Esophagus muscularis mucosa (tissue), 4 donors: Measurements from ENCODE around the gene RABEP2. TPM values are rescaled to one million over a fixed set of nuclear protein-coding genes. Genes with fewer than 3 reads are reported as not detected.

Source experiments
- DNase-seq: peaks from one replicate; pipeline ENCODE4 v3.0.0-alpha.2; 2017; ENCODE audit errors: extremely low spot score
- H3K27ac ChIP-seq, 4 donors: fragments of 200-600 bp; sonication (generic); replicated peaks in 1 of 4; 1 replicate in 3 of 4; 2 replicates in 1 of 4; pipeline ENCODE4 v1.5.1; 2016 to 2019; ENCODE audit warnings: mild to moderate bottlenecking in 1 of 4
- H3K27me3 ChIP-seq, 4 donors: fragments of 200-600 bp; sonication (generic); one replicate each; pipeline versions ENCODE4 v1.5.1 to v1.6.0; 2016 to 2019
- H3K36me3 ChIP-seq, 4 donors: fragments of 200-600 bp; sonication (generic); one replicate each; pipeline ENCODE4 v1.5.1; 2016 to 2019
- H3K4me1 ChIP-seq, 4 donors: fragments of 200-600 bp; sonication (generic); one replicate each; pipeline ENCODE4 v1.5.1; 2016 to 2019
- H3K4me3 ChIP-seq, 4 donors: fragments of 200-600 bp; sonication (generic); 1 replicate in 2 of 4; 2 replicates in 2 of 4; pipeline ENCODE4 v1.5.1; 2016 to 2019; ENCODE audit warnings: mild to moderate bottlenecking in 4 of 4, moderate library complexity in 1 of 4
- H3K9me3 ChIP-seq, 4 donors: fragments of 200-600 bp; sonication (generic); 1 replicate in 3 of 4; 2 replicates in 1 of 4; pipeline ENCODE4 v1.5.1; 2016 to 2019
- EP300 ChIP-seq: sonication (generic); formaldehyde crosslinking; IDR thresholded peaks from one replicate; pipeline ENCODE4 v1.6.1; 2017; ENCODE audit warnings: antibody characterized with exemption
- POLR2A ChIP-seq: fragments of 450-650 bp; IDR thresholded peaks from one replicate; pipeline ENCODE4 v1.6.1; 2017; ENCODE audit warnings: antibody characterized with exemption, moderate library complexity, mild to moderate bottlenecking, low read depth
- POLR2AphosphoS5 ChIP-seq, 2 donors: sonication (generic); formaldehyde crosslinking; IDR thresholded peaks; one replicate each; pipeline ENCODE4 v1.6.1; 2017; ENCODE audit warnings: antibody characterized with exemption in 2 of 2
- WGBS: methylation state at CpG from one replicate; pipeline ENCODE4 v1.1.5; 2018; 5-methylcytosine and 5-hydroxymethylcytosine counted together
- intact Hi-C: fragments of 100-400 bp; cut with DNase I; formaldehyde crosslinking; loops from one replicate; pipeline ENCODE4 v1.15.1; 2023
- total RNA-seq, 4 donors: library from RNA; depleted of rRNA; stranded (reverse); fragments of >200 nt; gene quantifications; one replicate each; pipeline versions ENCODE4 v1.1.0 to v1.2.1, GENCODE V29; 2016
- TF ChIP-seq, protein P1 (sequence below), 3 experiments: fragments of 200-600 bp in 2 of 3; fragments of 450-650 bp in 1 of 3; sonication (generic) in 2 of 3; IDR thresholded peaks; one replicate each; pipeline ENCODE4 v1.5.1; 2017 to 2019; ENCODE audit warnings: antibody characterized with exemption in 3 of 3, mild to moderate bottlenecking in 2 of 3, moderate library complexity in 1 of 3

The RABEP2 gene
- total RNA-seq, 4 donors from 2014 or later: 15.0 to 27.2 (median 16.7) TPM

- H3K27me3 ChIP-seq: no peaks in the 10 kb centered on the region
- H3K36me3 ChIP-seq: peaks cover 35 to 67% (median 63%) of the 10 kb centered on the region in 4 donors
- no peaks in the 10 kb centered on the region for H3K4me1 ChIP-seq
- DNase-seq: no peak
- TF ChIP-seq EP300 (no peak), POLR2AphosphoS5 (IDR thresholded peaks at IDR 0.05) (no peak), POLR2A (no peak)
- TF ChIP-seq, protein P1, sequence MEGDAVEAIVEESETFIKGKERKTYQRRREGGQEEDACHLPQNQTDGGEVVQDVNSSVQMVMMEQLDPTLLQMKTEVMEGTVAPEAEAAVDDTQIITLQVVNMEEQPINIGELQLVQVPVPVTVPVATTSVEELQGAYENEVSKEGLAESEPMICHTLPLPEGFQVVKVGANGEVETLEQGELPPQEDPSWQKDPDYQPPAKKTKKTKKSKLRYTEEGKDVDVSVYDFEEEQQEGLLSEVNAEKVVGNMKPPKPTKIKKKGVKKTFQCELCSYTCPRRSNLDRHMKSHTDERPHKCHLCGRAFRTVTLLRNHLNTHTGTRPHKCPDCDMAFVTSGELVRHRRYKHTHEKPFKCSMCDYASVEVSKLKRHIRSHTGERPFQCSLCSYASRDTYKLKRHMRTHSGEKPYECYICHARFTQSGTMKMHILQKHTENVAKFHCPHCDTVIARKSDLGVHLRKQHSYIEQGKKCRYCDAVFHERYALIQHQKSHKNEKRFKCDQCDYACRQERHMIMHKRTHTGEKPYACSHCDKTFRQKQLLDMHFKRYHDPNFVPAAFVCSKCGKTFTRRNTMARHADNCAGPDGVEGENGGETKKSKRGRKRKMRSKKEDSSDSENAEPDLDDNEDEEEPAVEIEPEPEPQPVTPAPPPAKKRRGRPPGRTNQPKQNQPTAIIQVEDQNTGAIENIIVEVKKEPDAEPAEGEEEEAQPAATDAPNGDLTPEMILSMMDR (IDR thresholded peaks at IDR 0.05): no peak
- no peak overlapping the region for H3K27ac ChIP-seq
- intact Hi-C loops: no loop called here
- WGBS: 94% methylated on average over 2 of the region's 2 CpGs
- H3K9me3 ChIP-seq: no peaks in the 10 kb centered on the region
- H3K4me3 ChIP-seq: no peak overlapping the region
Observed at GRCh38 chr16:28964496-28964895, 39.5 kb upstream of the RABEP2 start.

DNA sequence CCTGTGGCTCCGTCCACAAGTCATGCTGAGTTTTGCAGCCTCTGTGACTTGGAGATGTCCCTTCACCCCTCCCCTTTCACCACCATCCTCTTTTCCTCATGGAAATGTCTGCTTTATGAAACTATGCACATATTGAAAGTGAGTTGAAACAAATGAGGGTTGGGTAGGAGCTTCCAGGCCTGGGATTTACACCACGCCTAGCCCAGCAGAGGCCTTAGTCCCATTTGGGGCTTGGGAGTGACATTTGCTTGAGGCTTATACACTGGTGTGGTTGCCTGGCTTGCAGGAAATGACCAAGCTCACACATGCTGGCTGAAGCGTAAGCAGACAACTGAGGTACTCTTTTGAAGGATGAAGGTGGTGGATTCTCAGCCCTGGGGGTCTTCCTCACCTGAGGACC lies 39.0 kb upstream of the RABEP2 start:
- Histone ChIP-seq H3K27ac (no peak overlapping the region), H3K27me3 (no peaks in the 10 kb centered on the region), H3K9me3 (no peaks in the 10 kb centered on the region), H3K36me3 (peaks cover 39 to 71% (median 67%) of the 10 kb centered on the region in 4 donors), H3K4me3 (no peak overlapping the region), H3K4me1 (no peaks in the 10 kb centered on the region)
- 98% methylated on average over 3 of the region's 3 CpGs for WGBS
- intact Hi-C loops: no loop called here
- TF ChIP-seq EP300 (no peak), POLR2A (no peak), POLR2AphosphoS5 (IDR thresholded peaks at IDR 0.05) (no peak)
- TF ChIP-seq, protein P1 (IDR thresholded peaks at IDR 0.05): no peak
- no peak for DNase-seq

GRCh38 chr16:28958836-28959235 lies 33.8 kb upstream of the RABEP2 start:
- Histone ChIP-seq H3K36me3 (peaks cover 50 to 100% (median 97%) of the 10 kb centered on the region in 4 donors), H3K9me3 (no peaks in the 10 kb centered on the region), H3K27ac (no peak overlapping the region), H3K27me3 (no peaks in the 10 kb centered on the region), H3K4me3 (no peak overlapping the region), H3K4me1 (peaks cover 0 to 2% (median 0%) of the 10 kb centered on the region in 4 donors)
- 91% methylated on average over 6 of the region's 6 CpGs for WGBS
- intact Hi-C loops: no loop called here
- TF ChIP-seq POLR2AphosphoS5 (IDR thresholded peaks at IDR 0.05) (no peak), POLR2A (no peak), EP300 (no peak)
- TF ChIP-seq, protein P1 (IDR thresholded peaks at IDR 0.05): no peak
- no peak for DNase-seq

DNA sequence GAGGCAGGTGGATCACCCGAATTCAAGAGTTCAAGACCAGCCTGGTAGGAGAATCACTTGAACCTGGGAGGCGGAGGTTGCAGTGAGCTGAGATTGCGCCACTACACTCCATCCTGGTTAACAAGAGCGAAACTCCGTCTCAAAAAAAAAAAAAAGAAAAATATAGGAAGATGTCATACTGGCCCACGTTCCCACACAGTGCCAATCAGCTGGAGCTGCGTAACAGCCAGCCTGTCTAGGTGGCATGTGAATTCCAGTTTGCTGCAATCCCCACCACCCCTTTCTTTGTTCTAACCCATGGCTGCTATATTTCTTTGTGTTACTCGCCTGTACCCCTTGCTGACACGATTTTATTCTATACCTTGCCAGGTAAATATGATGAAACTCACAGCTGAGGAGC lies 33.2 kb upstream of the RABEP2 start:
- H3K4me1 ChIP-seq: peaks cover 0 to 8% (median 2%) of the 10 kb centered on the region in 4 donors
- H3K36me3 ChIP-seq: peaks cover 44 to 100% (median 97%) of the 10 kb centered on the region in 4 donors
- no peak overlapping the region for H3K4me3 ChIP-seq
- WGBS: 88% methylated on average over 9 of the region's 9 CpGs
- intact Hi-C loops: no loop called here
- no peak overlapping the region for H3K27ac ChIP-seq
- TF ChIP-seq, protein P1 (IDR thresholded peaks at IDR 0.05): no peak
- TF ChIP-seq EP300: no peak
- no peak for TF ChIP-seq POLR2A
- TF ChIP-seq POLR2AphosphoS5 (IDR thresholded peaks at IDR 0.05): no peak
- no peak for DNase-seq
- H3K27me3 ChIP-seq: no peaks in the 10 kb centered on the region
- no peaks in the 10 kb centered on the region for H3K9me3 ChIP-seq

GRCh38 chr16:28951410-28951943 lies 26.4 kb upstream of the RABEP2 start:
- no peak for DNase-seq
- Histone ChIP-seq H3K4me1 (peaks cover 13 to 36% (median 22%) of the 10 kb centered on the region in 4 donors), H3K27me3 (no peaks in the 10 kb centered on the region), H3K27ac (peak overlapping the region; percentile 80 to 91 (median 83)), H3K36me3 (peaks cover 6 to 42% (median 38%) of the 10 kb centered on the region in 4 donors), H3K4me3 (peak overlapping the region; percentile 71 to 98 (median 80)), H3K9me3 (no peaks in the 10 kb centered on the region)
- WGBS: 3% methylated on average over 17 of the region's 17 CpGs
- no peak for TF ChIP-seq POLR2A
- TF ChIP-seq, protein P1 (IDR thresholded peaks at IDR 0.05): no peak
- TF ChIP-seq POLR2AphosphoS5 (IDR thresholded peaks at IDR 0.05): no peak
- no peak for TF ChIP-seq EP300
- intact Hi-C loops: no loop called here
